K562 (cell line): ENCODE measurements around the gene SERPINA6. TPM values are rescaled to one million over a fixed set of nuclear protein-coding genes. Genes with fewer than 3 reads are reported as not detected.

ENCODE experiments used
- ATAC-seq: fragments of 200-7000 bp; cut with Tn5 transposase; 3 replicates; pipeline ENCODE4 v1.9.1; 2020; ENCODE audit warnings: moderate library complexity
- BruUV-seq: library from RNA; stranded (reverse); fragments of 400-500 nt; replicated peaks from 2 replicates; lab custom pipeline; 2021; lab: Mats Ljungman, UMichigan
- CTCF ChIA-PET: fragments of 300-600 bp; formaldehyde crosslinking; extraction: SDS; loops from one replicate; lab custom pipeline; 2021; ENCODE audit warnings: low intra/inter-chr PET ratio; lab: Yijun Ruan, JAX
- POLR2A ChIA-PET: fragments of 300-600, 350-650 bp; sonication (Branson Sonifier 250); formaldehyde crosslinking; extraction: SDS; loops from one replicate; lab custom pipeline; 2021; ENCODE audit warnings: antibody characterized with exemption, inconsistent platforms; lab: Yijun Ruan, JAX
- DNase-seq, 4 experiments: peaks; one replicate each; pipeline versions ENCODE4 v3.0.0 to v3.0.0-alpha.2; 2011 to 2018; ENCODE audit warnings: low spot score in 3 of 4, mixed read lengths in 3 of 4; ENCODE audit errors: extremely low read depth in 1 of 4
- FAIRE-seq: peaks from 2 replicates; lab custom pipeline; 2011; peaks lifted over from hg19 to GRCh38; lab: Jason Lieb, UNC
- H2AFZ ChIP-seq: 2 replicates; pipeline ENCODE4 v1.6.0; 2011; ENCODE audit warnings: low read depth, low read length, control low read depth, inconsistent platforms
- H3K27ac ChIP-seq: fragments of 200-600 bp; 3 replicates; pipeline ENCODE4 v1.8.0; 2011; ENCODE audit warnings: low read depth, mild to moderate bottlenecking, control low read depth, inconsistent platforms, low read length, moderate library complexity, mixed read lengths; ENCODE audit errors: extremely low read depth
- H3K27me3 ChIP-seq, 2 experiments: fragments of 300-600 bp in 1 of 2; 2 replicates in 1 of 2; 3 replicates in 1 of 2; pipeline versions ENCODE4 v1.6.0 to v1.8.0; 2011; ENCODE audit warnings: inconsistent platforms in 2 of 2, low read length in 2 of 2, mild to moderate bottlenecking in 1 of 2, mixed read lengths in 1 of 2, moderate library complexity in 1 of 2; ENCODE audit not compliant: control insufficient read depth in 2 of 2, insufficient read depth in 2 of 2
- H3K36me3 ChIP-seq: fragments of 300-600 bp; 3 replicates; pipeline ENCODE4 v1.8.0; 2011; ENCODE audit warnings: mild to moderate bottlenecking, low read length, inconsistent platforms; ENCODE audit not compliant: control insufficient read depth, insufficient read depth
- H3K4me1 ChIP-seq, 2 experiments: fragments of 200-600 bp in 1 of 2; replicated peaks in 1 of 2; 2 replicates in 1 of 2; 3 replicates in 1 of 2; pipeline versions ENCODE4 v1.5.1 to v1.8.0; 2011; ENCODE audit warnings: inconsistent platforms in 2 of 2, low read length in 2 of 2, mild to moderate bottlenecking in 1 of 2, mixed read lengths in 1 of 2, moderate library complexity in 1 of 2; ENCODE audit not compliant: control insufficient read depth in 2 of 2, insufficient read depth in 2 of 2
- H3K4me2 ChIP-seq: 2 replicates; pipeline ENCODE4 v1.6.1; 2011; ENCODE audit warnings: low read length, control low read depth, inconsistent platforms, mixed read lengths; ENCODE audit not compliant: insufficient read depth
- H3K4me3 ChIP-seq: fragments of 200-600 bp; sonication (generic), shearing (Covaris generic); 2 replicates; pipeline ENCODE4 v1.5.1; 2016; ENCODE audit warnings: control low read depth, inconsistent platforms
- H3K79me2 ChIP-seq: fragments of 200-600 bp; 3 replicates; pipeline ENCODE4 v1.8.0; 2011; ENCODE audit warnings: low read length, inconsistent platforms; ENCODE audit not compliant: control insufficient read depth, insufficient read depth
- H3K9ac ChIP-seq, 2 experiments: 2 replicates each; pipeline versions ENCODE4 v1.6.0 to v1.6.1; 2011; ENCODE audit warnings: low read depth in 2 of 2, low read length in 2 of 2, control low read depth in 1 of 2, inconsistent platforms in 1 of 2, mild to moderate bottlenecking in 1 of 2, mixed read lengths in 1 of 2; ENCODE audit not compliant: insufficient read depth in 1 of 2
- H3K9me1 ChIP-seq: one replicate; pipeline ENCODE4 v1.6.0; 2011; ENCODE audit warnings: inconsistent platforms, mild to moderate bottlenecking, low read length, moderate library complexity; ENCODE audit not compliant: control insufficient read depth, insufficient read depth
- H3K9me3 ChIP-seq: replicated peaks from 2 replicates; pipeline ENCODE4 v1.5.1; 2011; ENCODE audit warnings: low read depth, low read length, inconsistent platforms; ENCODE audit not compliant: control insufficient read depth, insufficient read depth
- H4K20me1 ChIP-seq: replicated peaks from 2 replicates; pipeline ENCODE4 v1.6.1; 2011; ENCODE audit warnings: low read length, inconsistent platforms, mixed read lengths; ENCODE audit not compliant: control insufficient read depth, insufficient read depth
- ARID1B ChIP-seq: fragments of 450-650 bp; IDR thresholded peaks from 2 replicates; pipeline ENCODE4 v1.6.1; 2016; ENCODE audit warnings: antibody characterized with exemption, mild to moderate bottlenecking, inconsistent platforms
- EP400 ChIP-seq: fragments of 450-650 bp; IDR thresholded peaks from 2 replicates; pipeline ENCODE4 v1.6.1; 2017; ENCODE audit warnings: antibody characterized with exemption, mild to moderate bottlenecking, moderate library complexity
- MIER1 ChIP-seq: fragments of 450-650 bp; IDR thresholded peaks from 2 replicates; pipeline ENCODE4 v1.6.1; 2016; ENCODE audit warnings: antibody characterized with exemption, mild to moderate bottlenecking, low read depth
- POLR2H ChIP-seq: IDR thresholded peaks from 2 replicates; pipeline ENCODE4 v1.6.1; 2016; ENCODE audit warnings: missing genetic modification characterization, low read depth, mild to moderate bottlenecking, control low read depth, missing compliant biosample characterization, moderate library complexity
- SMARCB1 ChIP-seq: IDR thresholded peaks from 2 replicates; pipeline ENCODE4 v1.6.1; 2011; ENCODE audit warnings: improper control_type of control experiment, low read depth; ENCODE audit not compliant: insufficient read length
- SPI1 ChIP-seq: IDR thresholded peaks from 2 replicates; pipeline ENCODE4 v1.6.1; 2011; ENCODE audit warnings: low read depth, low read length, control low read depth, borderline replicate concordance
- ZNF436 ChIP-seq: fragments of 250-450, 450-650 bp; sonication (Bioruptor Pico); formaldehyde crosslinking; IDR thresholded peaks from 2 replicates; pipeline ENCODE4 v1.7.0; 2020; ENCODE audit warnings: mild to moderate bottlenecking
- WGBS: fragments of 100-300 bp; shearing (Covaris generic); methylation state at CpG from one replicate; pipeline ENCODE4 v1.1.6; 2016; ENCODE audit warnings: low coverage, mixed read lengths; ENCODE audit not compliant: insufficient coverage; ENCODE audit errors: missing lambda C conversion rate; 5-methylcytosine and 5-hydroxymethylcytosine counted together
- in situ Hi-C: fragments of 300-500 bp; cut with MboI; formaldehyde crosslinking; loops from 4 replicates; pipeline ENCODE4 v1.15.0; 2018; ENCODE audit warnings: inconsistent platforms, mixed read lengths
- intact Hi-C: fragments of 100-400 bp; cut with micrococcal nuclease; formaldehyde crosslinking; loops from 2 replicates; pipeline ENCODE4 v1.14.2; 2022
- polyA plus RNA-seq, 8 experiments: library from polyadenylated mRNA; depleted of rRNA in 4 of 8; stranded (reverse) in 5 of 8; unstranded in 3 of 8; fragments of >200 nt; fragmentation: Nextera tagmentation in 2 of 8; fragmentation: Illumina TruSeq in 1 of 8; extraction: Ambion mirVana in 2 of 8; extraction: Trizol in 1 of 8; gene quantifications; 2 replicates each; pipeline versions ENCODE4 v1.2.1 to v1.2.3, GENCODE V29; 2011 to 2014; ENCODE audit warnings: inconsistent platforms in 1 of 8, missing spikeins in 1 of 8
- total RNA-seq, 7 experiments: library from RNA; depleted of rRNA in 6 of 7; stranded (reverse); fragments of >200 nt in 6 of 7; fragmentation: Illumina TruSeq in 2 of 7; extraction: Trizol in 2 of 7; gene quantifications; 2 replicates each; pipeline versions ENCODE4 v1.2.1 to v1.2.3, GENCODE V29; 2011 to 2021; ENCODE audit warnings: low replicate concordance in 1 of 7
- TF ChIP-seq, protein P1 (sequence below): sonication (generic); formaldehyde crosslinking; IDR thresholded peaks from 2 replicates; pipeline ENCODE4 v1.8.0; 2023; ENCODE audit warnings: missing genetic modification reagents, mild to moderate bottlenecking, borderline replicate concordance
- TF ChIP-seq, protein P2 (sequence below): sonication (generic); formaldehyde crosslinking; IDR thresholded peaks from 2 replicates; pipeline ENCODE4 v1.9.0; 2022; ENCODE audit warnings: mild to moderate bottlenecking, missing genetic modification reagents
- TF ChIP-seq, protein P3 (sequence below): fragments of 250-450 bp; sonication (Bioruptor Pico); IDR thresholded peaks from 2 replicates; pipeline ENCODE4 v1.8.0; 2022; ENCODE audit warnings: moderate library complexity, mild to moderate bottlenecking, inconsistent platforms

The SERPINA6 gene
- total and polyA plus RNA-seq, 9 of the 15 experiments (the other 6 are each of a cell fraction or from before 2014, with no cell fraction given), result not detected

DNA sequence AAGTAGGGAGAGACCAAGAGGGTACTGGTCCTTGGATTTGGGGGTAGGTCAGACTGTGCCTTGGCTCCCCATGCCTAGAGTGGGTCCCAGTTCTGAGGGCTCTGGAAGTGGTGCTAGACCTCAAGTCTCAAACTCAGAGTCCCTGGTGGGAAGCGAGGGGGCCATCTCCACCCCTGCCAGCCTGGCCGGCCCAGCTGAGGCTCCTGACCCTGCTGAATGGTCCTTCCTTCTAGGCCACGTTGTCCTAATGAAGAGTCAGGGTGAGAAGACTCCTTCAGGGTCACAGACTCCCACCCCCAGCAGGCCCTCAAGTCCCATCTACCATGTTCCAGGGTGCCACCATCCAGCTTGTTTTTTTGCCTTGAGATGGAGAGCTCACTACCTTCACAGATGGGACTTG is 12.9 kb downstream of the SERPINA6 start:
- ATAC-seq (no peak), DNase-seq (no peak), FAIRE-seq (no peak)
- ChIA-PET POLR2A (no interaction called here), CTCF (no interaction called here)
- H3K9ac ChIP-seq, result no peak overlapping the region
- no peaks in the 10 kb centered on the region for H3K9me1 ChIP-seq
- H3K4me3 ChIP-seq, result no peak overlapping the region
- H3K27ac ChIP-seq, result no peak overlapping the region
- no peak overlapping the region for H3K4me2 ChIP-seq
- in situ Hi-C loops, result no loop called here
- no peak overlapping the region for H2AFZ ChIP-seq
- BruUV-seq, result no TSS peak
- H3K4me1 ChIP-seq, result no peaks in the 10 kb centered on the region
- H3K27me3 ChIP-seq, result no peaks in the 10 kb centered on the region; a peak in 1 of 5 replicates
- intact Hi-C loops, result no loop called here
- WGBS, result 0% methylated on average over 3 of the region's 3 CpGs
- H4K20me1 ChIP-seq, result no peaks in the 10 kb centered on the region
- H3K79me2 ChIP-seq, result no peaks in the 10 kb centered on the region
- no peaks in the 10 kb centered on the region for H3K9me3 ChIP-seq
- no peaks in the 10 kb centered on the region for H3K36me3 ChIP-seq
- TF ChIP-seq SMARCB1 (no peak), EP400 (no peak), ZNF436 (CRISPR knock-in tag) (no peak), SPI1 (no peak), MIER1 (no peak), ARID1B (no peak), POLR2H (tag) (no peak)
- TF ChIP-seq, protein P1, sequence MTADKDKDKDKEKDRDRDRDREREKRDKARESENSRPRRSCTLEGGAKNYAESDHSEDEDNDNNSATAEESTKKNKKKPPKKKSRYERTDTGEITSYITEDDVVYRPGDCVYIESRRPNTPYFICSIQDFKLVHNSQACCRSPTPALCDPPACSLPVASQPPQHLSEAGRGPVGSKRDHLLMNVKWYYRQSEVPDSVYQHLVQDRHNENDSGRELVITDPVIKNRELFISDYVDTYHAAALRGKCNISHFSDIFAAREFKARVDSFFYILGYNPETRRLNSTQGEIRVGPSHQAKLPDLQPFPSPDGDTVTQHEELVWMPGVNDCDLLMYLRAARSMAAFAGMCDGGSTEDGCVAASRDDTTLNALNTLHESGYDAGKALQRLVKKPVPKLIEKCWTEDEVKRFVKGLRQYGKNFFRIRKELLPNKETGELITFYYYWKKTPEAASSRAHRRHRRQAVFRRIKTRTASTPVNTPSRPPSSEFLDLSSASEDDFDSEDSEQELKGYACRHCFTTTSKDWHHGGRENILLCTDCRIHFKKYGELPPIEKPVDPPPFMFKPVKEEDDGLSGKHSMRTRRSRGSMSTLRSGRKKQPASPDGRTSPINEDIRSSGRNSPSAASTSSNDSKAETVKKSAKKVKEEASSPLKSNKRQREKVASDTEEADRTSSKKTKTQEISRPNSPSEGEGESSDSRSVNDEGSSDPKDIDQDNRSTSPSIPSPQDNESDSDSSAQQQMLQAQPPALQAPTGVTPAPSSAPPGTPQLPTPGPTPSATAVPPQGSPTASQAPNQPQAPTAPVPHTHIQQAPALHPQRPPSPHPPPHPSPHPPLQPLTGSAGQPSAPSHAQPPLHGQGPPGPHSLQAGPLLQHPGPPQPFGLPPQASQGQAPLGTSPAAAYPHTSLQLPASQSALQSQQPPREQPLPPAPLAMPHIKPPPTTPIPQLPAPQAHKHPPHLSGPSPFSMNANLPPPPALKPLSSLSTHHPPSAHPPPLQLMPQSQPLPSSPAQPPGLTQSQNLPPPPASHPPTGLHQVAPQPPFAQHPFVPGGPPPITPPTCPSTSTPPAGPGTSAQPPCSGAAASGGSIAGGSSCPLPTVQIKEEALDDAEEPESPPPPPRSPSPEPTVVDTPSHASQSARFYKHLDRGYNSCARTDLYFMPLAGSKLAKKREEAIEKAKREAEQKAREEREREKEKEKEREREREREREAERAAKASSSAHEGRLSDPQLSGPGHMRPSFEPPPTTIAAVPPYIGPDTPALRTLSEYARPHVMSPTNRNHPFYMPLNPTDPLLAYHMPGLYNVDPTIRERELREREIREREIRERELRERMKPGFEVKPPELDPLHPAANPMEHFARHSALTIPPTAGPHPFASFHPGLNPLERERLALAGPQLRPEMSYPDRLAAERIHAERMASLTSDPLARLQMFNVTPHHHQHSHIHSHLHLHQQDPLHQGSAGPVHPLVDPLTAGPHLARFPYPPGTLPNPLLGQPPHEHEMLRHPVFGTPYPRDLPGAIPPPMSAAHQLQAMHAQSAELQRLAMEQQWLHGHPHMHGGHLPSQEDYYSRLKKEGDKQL (CRISPR knock-in tag), result no peak
- TF ChIP-seq, protein P2, sequence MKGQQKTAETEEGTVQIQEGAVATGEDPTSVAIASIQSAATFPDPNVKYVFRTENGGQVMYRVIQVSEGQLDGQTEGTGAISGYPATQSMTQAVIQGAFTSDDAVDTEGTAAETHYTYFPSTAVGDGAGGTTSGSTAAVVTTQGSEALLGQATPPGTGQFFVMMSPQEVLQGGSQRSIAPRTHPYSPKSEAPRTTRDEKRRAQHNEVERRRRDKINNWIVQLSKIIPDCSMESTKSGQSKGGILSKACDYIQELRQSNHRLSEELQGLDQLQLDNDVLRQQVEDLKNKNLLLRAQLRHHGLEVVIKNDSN (CRISPR knock-in tag), result no peak
- TF ChIP-seq, protein P3, sequence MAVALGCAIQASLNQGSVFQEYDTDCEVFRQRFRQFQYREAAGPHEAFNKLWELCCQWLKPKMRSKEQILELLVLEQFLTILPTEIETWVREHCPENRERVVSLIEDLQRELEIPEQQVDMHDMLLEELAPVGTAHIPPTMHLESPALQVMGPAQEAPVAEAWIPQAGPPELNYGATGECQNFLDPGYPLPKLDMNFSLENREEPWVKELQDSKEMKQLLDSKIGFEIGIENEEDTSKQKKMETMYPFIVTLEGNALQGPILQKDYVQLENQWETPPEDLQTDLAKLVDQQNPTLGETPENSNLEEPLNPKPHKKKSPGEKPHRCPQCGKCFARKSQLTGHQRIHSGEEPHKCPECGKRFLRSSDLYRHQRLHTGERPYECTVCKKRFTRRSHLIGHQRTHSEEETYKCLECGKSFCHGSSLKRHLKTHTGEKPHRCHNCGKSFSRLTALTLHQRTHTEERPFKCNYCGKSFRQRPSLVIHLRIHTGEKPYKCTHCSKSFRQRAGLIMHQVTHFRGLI (CRISPR knock-in tag), result no peak
